Measurements from ENCODE around the gene SERTAD3. TPM values are rescaled to one million over a fixed set of nuclear protein-coding genes. Genes with fewer than 3 reads are reported as not detected.

The SERTAD3 gene
- polyA plus RNA-seq, 1 experiment: 22.3 TPM

DNA sequence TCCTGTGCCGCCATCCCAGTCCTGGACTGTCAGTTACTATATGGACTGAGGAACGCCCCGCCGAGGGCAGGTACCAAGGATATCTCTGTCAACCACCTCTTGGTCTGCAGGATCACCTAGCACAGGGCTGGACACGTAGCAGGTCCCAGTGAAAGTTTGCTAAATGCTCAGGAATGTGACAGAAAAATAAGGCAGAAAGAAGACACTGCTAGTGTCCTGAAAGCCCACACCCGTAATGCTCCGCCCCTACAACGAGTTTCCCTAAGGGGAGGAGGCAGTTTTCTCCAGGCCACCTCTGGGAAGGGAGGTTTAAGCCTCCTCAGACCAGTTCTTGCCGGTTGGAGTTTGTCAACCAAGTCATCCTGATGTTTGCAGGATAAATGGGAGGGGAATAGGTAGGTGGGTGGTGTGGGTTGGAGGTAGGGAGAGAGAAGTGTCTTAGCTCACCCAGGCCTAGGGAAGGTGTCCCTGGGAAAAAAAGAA is 1.7 kb upstream of the SERTAD3 start:
- CTCF ChIA-PET: interaction anchor here (1.0 to 1.2 kb wide), 2 partner anchors 19 to 140 kb away, joined by 3 to 5 read pairs; no protein-coding TSS in a partner anchor
- POLR2A ChIA-PET: no interaction called here

DNA sequence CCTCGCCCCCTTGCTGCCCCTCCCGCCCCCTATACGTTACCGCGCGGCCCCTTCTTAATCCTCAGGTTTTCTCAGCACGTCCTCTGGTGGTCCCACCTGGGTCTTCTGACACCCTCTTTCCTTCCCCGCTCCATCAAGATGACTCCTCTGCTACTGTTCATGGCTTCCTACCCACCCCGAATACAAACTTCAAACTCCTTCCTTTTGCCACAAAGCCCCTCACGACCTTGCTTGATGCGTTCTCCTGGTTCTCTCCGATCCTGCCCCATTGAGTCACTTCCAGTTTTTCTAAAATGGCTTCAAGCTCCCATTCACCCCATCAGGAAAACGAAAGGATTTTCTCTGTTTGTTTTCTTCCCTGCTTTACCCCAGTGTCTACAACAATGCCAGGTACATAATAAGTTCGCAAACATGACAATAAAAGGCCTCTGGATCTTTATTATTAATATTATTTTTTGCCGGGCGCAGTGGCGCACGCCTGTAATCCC is 734 bp upstream of the SERTAD3 start:
- ChIA-PET POLR2A (no interaction called here), CTCF (interaction anchor here (0.8 to 1.2 kb wide), 2 partner anchors 11 to 24 kb away, joined by 5 to 6 read pairs; no protein-coding TSS in a partner anchor)
- Histone ChIP-seq H3K4me3 (ENCODE audit: low read depth, low read length) (peak overlapping the region; percentile 97), H3K36me3 (ENCODE audit: control insufficient read depth, insufficient read depth, low read length) (peaks cover 13% of the 10 kb centered on the region), H3K27me3 (ENCODE audit: control insufficient read depth, insufficient read depth, low read length) (no peaks in the 10 kb centered on the region)
- TF ChIP-seq CTCF (IDR thresholded peaks at IDR 0.05; ENCODE audit: insufficient read depth, low read depth, low read length): no peak
- DNase-seq (ENCODE audit: low read depth): no peak

More for the DNA sequence above, 1.7 kb upstream of the SERTAD3 start:
- DNase-seq (ENCODE audit: low read depth): no peak
- no peak for TF ChIP-seq CTCF (IDR thresholded peaks at IDR 0.05; ENCODE audit: insufficient read depth, low read depth, low read length)
- Histone ChIP-seq H3K4me3 (ENCODE audit: low read depth, low read length) (no peak overlapping the region), H3K36me3 (ENCODE audit: control insufficient read depth, insufficient read depth, low read length) (peaks cover 9% of the 10 kb centered on the region), H3K27me3 (ENCODE audit: control insufficient read depth, insufficient read depth, low read length) (no peaks in the 10 kb centered on the region)

- ChIA-PET CTCF (interaction anchor here (0.7 to 2.4 kb wide), 7 partner anchors 19 to 191 kb away, joined by 3 to 11 read pairs (median 5); no protein-coding TSS in a partner anchor), POLR2A (interaction anchor here (0.5 to 1.3 kb wide), 5 partner anchors 10 to 157 kb away, joined by 3 to 16 read pairs (median 7); partner anchors contain the start of genes BLVRB and SERTAD1)
- Histone ChIP-seq H3K27me3 (ENCODE audit: control insufficient read depth, insufficient read depth, low read length) (no peaks in the 10 kb centered on the region), H3K36me3 (ENCODE audit: control insufficient read depth, insufficient read depth, low read length) (peaks cover 13% of the 10 kb centered on the region), H3K4me3 (ENCODE audit: low read depth, low read length) (peak overlapping the region; percentile 97)
- peak; percentile 99 for DNase-seq (ENCODE audit: low read depth)
- no peak for TF ChIP-seq CTCF (IDR thresholded peaks at IDR 0.05; ENCODE audit: insufficient read depth, low read depth, low read length)
Measured at GRCh38 chr19:40443131-40443999, 770 bp downstream of the SERTAD3 start.

DNA sequence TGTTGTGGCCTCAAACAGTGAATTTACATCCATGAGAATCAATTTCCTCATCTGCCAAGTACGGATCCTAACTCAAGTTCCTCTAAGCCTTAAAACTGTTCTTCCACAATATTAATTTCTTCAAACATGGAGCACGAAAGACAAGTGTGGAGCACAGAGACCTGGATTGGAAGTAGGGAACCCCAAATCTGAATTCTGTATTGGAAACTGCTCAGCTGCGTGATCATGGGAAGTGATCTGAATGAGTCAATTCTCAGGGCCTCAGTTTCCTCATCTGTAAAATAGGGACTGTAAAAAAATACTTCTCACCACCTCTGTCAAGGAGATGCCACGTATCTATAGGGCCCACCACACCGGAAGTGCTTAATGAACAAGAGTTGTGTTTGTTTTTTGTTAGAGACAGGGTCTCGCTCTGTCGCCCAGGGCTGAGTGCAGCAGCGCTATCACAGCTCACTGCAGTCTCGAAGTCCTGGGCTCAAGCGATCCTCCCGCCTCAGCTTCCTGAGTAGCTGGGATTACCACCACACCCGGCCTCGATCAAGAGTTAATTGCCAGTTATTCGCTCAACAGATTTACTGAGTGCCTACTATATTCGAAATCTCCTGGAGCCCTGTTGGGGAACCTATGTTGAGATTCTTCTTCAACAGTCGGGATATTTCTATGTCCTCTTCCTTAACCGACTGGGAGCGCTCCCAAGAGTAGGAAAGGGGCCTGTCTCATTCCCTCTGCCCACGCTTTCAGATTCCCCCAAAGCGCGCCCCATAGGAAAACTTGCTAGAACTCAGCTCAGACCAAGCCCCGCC is 1.6 kb downstream of the SERTAD3 start:
- Histone ChIP-seq H3K36me3 (ENCODE audit: control insufficient read depth, insufficient read depth, low read length) (peaks cover 13% of the 10 kb centered on the region), H3K4me3 (ENCODE audit: low read depth, low read length) (peak overlapping the region; percentile 46), H3K27me3 (ENCODE audit: control insufficient read depth, insufficient read depth, low read length) (no peaks in the 10 kb centered on the region)
- no peak for DNase-seq (ENCODE audit: low read depth)
- CTCF ChIA-PET: interaction anchor here (0.7 to 2.4 kb wide), 6 partner anchors 18 to 192 kb away, joined by 3 to 11 read pairs (median 4); no protein-coding TSS in a partner anchor
- POLR2A ChIA-PET: interaction anchor here (0.5 to 1.3 kb wide), 5 partner anchors 9 to 156 kb away, joined by 3 to 16 read pairs (median 7); partner anchors contain the start of genes BLVRB and SERTAD1
- no peak for TF ChIP-seq CTCF (IDR thresholded peaks at IDR 0.05; ENCODE audit: insufficient read depth, low read depth, low read length)

Measured in BJ (cell line).